Activated CD4-positive, alpha-beta memory T cell treated with anti-CD3 and anti-CD28 coated beads for 36 hours (primary cell): ENCODE data around the gene UGT1A7. TPM values are rescaled to one million over a fixed set of nuclear protein-coding genes. Genes with fewer than 3 reads are reported as not detected.

Experiments used
- CTCF ChIA-PET: fragments of 350-600 bp; sonication (Branson Sonifier 250); formaldehyde crosslinking; loops from one replicate; lab custom pipeline; 2021; ENCODE audit warnings: antibody characterized with exemption, inconsistent platforms; lab: Charles Lee
- POLR2A ChIA-PET: fragments of 350-600 bp; sonication (Branson Sonifier 250); formaldehyde crosslinking; loops from one replicate; lab custom pipeline; 2021; ENCODE audit warnings: antibody characterized with exemption; lab: Charles Lee
- DNase-seq: peaks from one replicate; pipeline ENCODE4 v3.0.0-alpha.2; 2020
- H3K27ac Mint-ChIP-seq: one replicate; pipeline ENCODE4 v1.8.0; 2021; ENCODE audit warnings: mixed read lengths
- H3K27me3 Mint-ChIP-seq: one replicate; pipeline ENCODE4 v1.8.0; 2021; ENCODE audit warnings: mixed read lengths
- H3K36me3 Mint-ChIP-seq: one replicate; pipeline ENCODE4 v1.8.0; 2021; ENCODE audit warnings: mixed read lengths
- H3K4me1 Mint-ChIP-seq: one replicate; pipeline ENCODE4 v1.8.0; 2021; ENCODE audit warnings: low read depth, mixed read lengths
- H3K4me3 Mint-ChIP-seq: one replicate; pipeline ENCODE4 v1.8.0; 2021; ENCODE audit warnings: mild to moderate bottlenecking, mixed read lengths
- H3K9me3 Mint-ChIP-seq: one replicate; pipeline ENCODE4 v1.8.0; 2021; ENCODE audit warnings: mixed read lengths
- intact Hi-C: fragments of 100-400 bp; cut with micrococcal nuclease; formaldehyde crosslinking; loops from one replicate; pipeline ENCODE4 v1.15.1; 2023
- total RNA-seq, 2 experiments: library from RNA; stranded (reverse); gene quantifications; one replicate each; pipeline ENCODE4 v1.2.3, GENCODE V29; 2021

UGT1A7 gene
- total RNA-seq, 2 experiments from 2014 or later: not detected

- no peaks in the 10 kb centered on the region for H3K27me3 Mint-ChIP-seq
- H3K27ac Mint-ChIP-seq: no peak overlapping the region
- peak; percentile 1 for DNase-seq
- H3K9me3 Mint-ChIP-seq: no peaks in the 10 kb centered on the region
- H3K4me3 Mint-ChIP-seq: no peak overlapping the region
- ChIA-PET POLR2A (no interaction called here), CTCF (no interaction called here)
- H3K4me1 Mint-ChIP-seq: no peaks in the 10 kb centered on the region
- H3K36me3 Mint-ChIP-seq: no peaks in the 10 kb centered on the region
- intact Hi-C loops: no loop called here
Measured at GRCh38 chr2:233798335-233799086, 116.8 kb downstream of the UGT1A7 start.

DNA sequence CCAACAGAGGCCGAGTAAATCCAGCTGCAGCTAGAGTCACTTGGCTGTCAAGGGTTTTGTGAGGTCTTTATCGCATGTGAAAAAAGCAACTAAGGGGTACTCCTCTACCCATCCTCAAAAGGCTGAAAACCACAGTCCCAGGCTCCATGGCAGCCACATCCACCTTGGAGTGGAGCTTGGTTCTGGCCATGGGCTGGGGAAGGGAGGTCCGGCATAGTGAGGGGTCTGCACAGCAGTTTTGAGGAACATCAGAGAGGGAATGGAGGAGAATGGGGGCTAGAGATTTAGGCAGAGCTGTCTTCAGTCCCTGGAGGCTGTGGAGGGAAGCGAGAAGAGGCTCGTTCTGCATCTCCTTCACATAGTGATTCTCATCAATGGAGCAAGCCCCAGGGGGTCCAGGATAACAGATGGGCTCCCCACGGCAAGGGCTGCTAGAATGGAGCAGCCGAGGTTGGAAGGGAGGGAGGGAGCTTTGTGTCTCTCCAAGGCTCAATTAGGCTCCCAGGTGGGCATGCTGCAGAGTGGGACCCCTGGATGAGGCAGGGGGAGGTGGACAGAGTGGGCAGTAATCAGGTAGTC lies 117.5 kb downstream of the UGT1A7 start:
- no peak overlapping the region for H3K4me3 Mint-ChIP-seq
- no peak for DNase-seq
- no peaks in the 10 kb centered on the region for H3K4me1 Mint-ChIP-seq
- no peak overlapping the region for H3K27ac Mint-ChIP-seq
- ChIA-PET POLR2A (no interaction called here), CTCF (no interaction called here)
- H3K9me3 Mint-ChIP-seq: no peaks in the 10 kb centered on the region
- H3K36me3 Mint-ChIP-seq: no peaks in the 10 kb centered on the region
- intact Hi-C loops: no loop called here
- H3K27me3 Mint-ChIP-seq: peaks cover under 1% of the 10 kb centered on the region

DNA sequence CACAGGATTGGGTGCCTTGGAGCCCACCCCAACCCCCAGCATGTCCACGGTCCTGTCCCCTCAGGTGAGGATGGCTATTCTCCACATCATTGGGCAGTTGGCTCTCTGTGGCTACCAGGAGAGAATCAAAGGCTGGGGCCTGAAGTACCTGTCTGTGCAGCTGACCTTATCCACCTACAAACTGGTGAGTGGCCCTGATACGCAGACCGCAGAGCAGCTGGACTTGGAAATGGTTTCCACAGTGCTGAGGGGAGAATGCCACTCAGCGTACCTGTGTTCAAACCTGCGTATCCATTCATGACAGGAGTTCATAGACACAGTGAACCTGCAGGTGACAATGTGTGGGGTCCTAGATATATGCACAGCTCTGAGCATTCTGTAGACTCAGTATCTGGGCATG lies 118.0 kb downstream of the UGT1A7 start:
- H3K4me1 Mint-ChIP-seq: no peaks in the 10 kb centered on the region
- ChIA-PET CTCF (no interaction called here), POLR2A (no interaction called here)
- peaks cover 2% of the 10 kb centered on the region for H3K27me3 Mint-ChIP-seq
- no peak overlapping the region for H3K4me3 Mint-ChIP-seq
- peak; percentile 4 for DNase-seq
- H3K9me3 Mint-ChIP-seq: no peaks in the 10 kb centered on the region
- no peaks in the 10 kb centered on the region for H3K36me3 Mint-ChIP-seq
- intact Hi-C loops: no loop called here
- no peak overlapping the region for H3K27ac Mint-ChIP-seq

DNA sequence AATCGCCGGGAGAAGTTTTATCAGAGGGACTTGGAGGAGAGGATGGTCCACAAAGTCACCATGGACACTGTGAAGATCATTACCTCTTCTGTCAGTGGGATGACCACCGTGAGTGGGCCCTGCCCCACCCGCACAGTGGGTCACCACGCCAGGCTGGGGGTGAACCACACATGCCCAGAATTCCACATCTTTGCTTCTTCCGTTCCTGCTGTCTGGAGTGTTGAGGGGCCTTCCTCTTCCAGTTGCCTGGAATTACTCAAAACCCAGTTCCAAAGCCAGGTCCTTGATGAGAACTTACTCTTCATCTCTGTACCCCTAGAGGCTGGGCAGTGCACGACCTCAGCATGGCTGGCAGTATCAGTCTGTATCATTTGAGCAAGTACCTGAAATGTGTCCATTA lies 118.5 kb downstream of the UGT1A7 start:
- ChIA-PET CTCF (no interaction called here), POLR2A (no interaction called here)
- Mint-ChIP-seq H3K27ac (no peak overlapping the region), H3K9me3 (no peaks in the 10 kb centered on the region), H3K4me3 (no peak overlapping the region), H3K36me3 (no peaks in the 10 kb centered on the region), H3K4me1 (no peaks in the 10 kb centered on the region), H3K27me3 (peaks cover 2% of the 10 kb centered on the region)
- intact Hi-C loops: no loop called here
- no peak for DNase-seq

DNA sequence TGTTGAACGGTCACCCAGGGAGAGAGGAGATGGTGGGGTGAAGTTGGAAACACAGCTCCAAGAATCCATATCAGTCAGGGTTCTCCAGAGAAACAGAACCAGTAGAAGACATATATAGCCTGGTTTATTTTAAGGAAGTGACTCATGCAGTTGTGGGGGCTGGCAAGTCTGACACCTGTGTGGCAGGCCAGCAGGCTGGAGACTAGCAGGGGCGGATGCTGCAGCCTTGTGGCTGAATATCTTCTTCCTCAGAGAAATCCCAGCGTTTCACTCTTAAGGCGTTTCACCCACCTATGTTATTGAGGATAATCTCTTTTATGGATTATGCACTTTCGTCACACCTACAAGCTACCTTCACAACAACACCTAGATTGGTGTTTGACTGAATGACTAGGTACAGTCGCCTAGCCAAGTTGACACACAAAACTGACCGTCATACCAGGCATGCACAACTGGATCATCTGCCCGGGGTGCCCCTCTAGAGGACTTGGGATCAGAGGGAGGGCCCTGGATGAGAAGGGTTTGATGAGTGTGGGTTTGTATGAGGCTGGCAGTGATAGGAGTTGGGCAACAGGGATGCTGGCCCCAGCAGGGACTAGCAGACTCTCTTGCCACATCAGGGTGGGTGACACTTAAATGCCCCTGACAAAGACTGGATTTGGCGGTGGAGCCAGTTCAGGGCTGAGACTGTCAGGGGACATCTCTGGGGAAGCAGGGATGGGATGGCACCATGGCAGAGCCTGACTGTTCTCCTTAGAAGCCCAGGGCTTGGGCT lies 119.8 kb downstream of the UGT1A7 start:
- no peak overlapping the region for H3K27ac Mint-ChIP-seq
- no peaks in the 10 kb centered on the region for H3K36me3 Mint-ChIP-seq
- POLR2A ChIA-PET: no interaction called here
- CTCF ChIA-PET: no interaction called here
- DNase-seq: peak; percentile 25
- no peaks in the 10 kb centered on the region for H3K9me3 Mint-ChIP-seq
- intact Hi-C loops: no loop called here
- H3K4me1 Mint-ChIP-seq: no peaks in the 10 kb centered on the region
- no peak overlapping the region for H3K4me3 Mint-ChIP-seq
- peaks cover 2% of the 10 kb centered on the region for H3K27me3 Mint-ChIP-seq

DNA sequence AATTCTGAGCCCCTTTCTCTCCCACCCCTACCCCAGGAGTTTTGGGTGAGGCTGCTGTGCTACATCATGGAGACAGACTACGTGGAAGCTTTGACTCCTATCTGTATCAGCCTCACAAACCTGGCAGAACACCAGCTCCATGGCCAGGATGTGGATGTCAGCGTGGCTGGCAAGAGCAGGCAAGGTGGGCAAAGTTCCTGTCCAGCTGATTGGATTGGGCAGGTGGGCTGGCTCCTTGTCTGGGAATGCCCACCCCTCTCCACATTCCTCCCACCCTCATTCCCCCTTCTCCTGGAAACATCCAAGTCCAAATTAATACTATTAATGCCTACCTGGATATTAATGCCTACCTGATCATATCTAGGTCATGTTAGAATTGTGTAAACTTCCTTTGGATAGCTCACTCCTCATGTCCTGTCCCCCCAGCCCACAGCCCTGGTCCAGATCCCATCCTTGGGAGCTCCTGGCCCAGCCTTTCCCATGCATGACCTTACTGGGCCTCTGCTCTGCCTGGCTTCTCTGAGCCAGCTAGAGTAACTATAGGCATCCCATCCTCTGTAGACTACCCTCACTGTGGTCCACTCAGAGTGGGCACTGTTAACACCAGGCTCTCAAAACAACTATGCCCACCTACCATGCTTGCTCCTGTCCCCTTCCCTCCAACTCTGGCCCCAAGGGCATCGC lies 120.6 kb downstream of the UGT1A7 start:
- peak; percentile 3 for DNase-seq
- no peaks in the 10 kb centered on the region for H3K9me3 Mint-ChIP-seq
- peaks cover 2% of the 10 kb centered on the region for H3K27me3 Mint-ChIP-seq
- ChIA-PET CTCF (no interaction called here), POLR2A (no interaction called here)
- intact Hi-C loops: no loop called here
- H3K36me3 Mint-ChIP-seq: no peaks in the 10 kb centered on the region
- H3K27ac Mint-ChIP-seq: no peak overlapping the region
- H3K4me3 Mint-ChIP-seq: no peak overlapping the region
- H3K4me1 Mint-ChIP-seq: no peaks in the 10 kb centered on the region

GRCh38 chr2:233803292-233803911 lies 121.7 kb downstream of the UGT1A7 start:
- no peaks in the 10 kb centered on the region for H3K4me1 Mint-ChIP-seq
- no peak overlapping the region for H3K4me3 Mint-ChIP-seq
- POLR2A ChIA-PET: no interaction called here
- no peak overlapping the region for H3K27ac Mint-ChIP-seq
- CTCF ChIA-PET: no interaction called here
- H3K36me3 Mint-ChIP-seq: no peaks in the 10 kb centered on the region
- intact Hi-C loops: no loop called here
- H3K9me3 Mint-ChIP-seq: no peaks in the 10 kb centered on the region
- H3K27me3 Mint-ChIP-seq: peaks cover 2% of the 10 kb centered on the region
- peak; percentile 1 for DNase-seq

- no peak for DNase-seq
- ChIA-PET CTCF (no interaction called here), POLR2A (no interaction called here)
- Mint-ChIP-seq H3K9me3 (no peaks in the 10 kb centered on the region), H3K27me3 (peaks cover 2% of the 10 kb centered on the region), H3K4me1 (no peaks in the 10 kb centered on the region), H3K36me3 (no peaks in the 10 kb centered on the region), H3K27ac (no peak overlapping the region), H3K4me3 (no peak overlapping the region)
- intact Hi-C loops: no loop called here
Measured at GRCh38 chr2:233803994-233804393, 122.3 kb downstream of the UGT1A7 start.

- DNase-seq: peak; percentile 4
- H3K4me3 Mint-ChIP-seq: no peak overlapping the region
- CTCF ChIA-PET: no interaction called here
- no peak overlapping the region for H3K27ac Mint-ChIP-seq
- H3K4me1 Mint-ChIP-seq: no peaks in the 10 kb centered on the region
- peaks cover 8% of the 10 kb centered on the region for H3K27me3 Mint-ChIP-seq
- POLR2A ChIA-PET: no interaction called here
- H3K9me3 Mint-ChIP-seq: no peaks in the 10 kb centered on the region
- H3K36me3 Mint-ChIP-seq: no peaks in the 10 kb centered on the region
- intact Hi-C loops: no loop called here
Measured at GRCh38 chr2:233807215-233807865, 125.6 kb downstream of the UGT1A7 start.

DNA sequence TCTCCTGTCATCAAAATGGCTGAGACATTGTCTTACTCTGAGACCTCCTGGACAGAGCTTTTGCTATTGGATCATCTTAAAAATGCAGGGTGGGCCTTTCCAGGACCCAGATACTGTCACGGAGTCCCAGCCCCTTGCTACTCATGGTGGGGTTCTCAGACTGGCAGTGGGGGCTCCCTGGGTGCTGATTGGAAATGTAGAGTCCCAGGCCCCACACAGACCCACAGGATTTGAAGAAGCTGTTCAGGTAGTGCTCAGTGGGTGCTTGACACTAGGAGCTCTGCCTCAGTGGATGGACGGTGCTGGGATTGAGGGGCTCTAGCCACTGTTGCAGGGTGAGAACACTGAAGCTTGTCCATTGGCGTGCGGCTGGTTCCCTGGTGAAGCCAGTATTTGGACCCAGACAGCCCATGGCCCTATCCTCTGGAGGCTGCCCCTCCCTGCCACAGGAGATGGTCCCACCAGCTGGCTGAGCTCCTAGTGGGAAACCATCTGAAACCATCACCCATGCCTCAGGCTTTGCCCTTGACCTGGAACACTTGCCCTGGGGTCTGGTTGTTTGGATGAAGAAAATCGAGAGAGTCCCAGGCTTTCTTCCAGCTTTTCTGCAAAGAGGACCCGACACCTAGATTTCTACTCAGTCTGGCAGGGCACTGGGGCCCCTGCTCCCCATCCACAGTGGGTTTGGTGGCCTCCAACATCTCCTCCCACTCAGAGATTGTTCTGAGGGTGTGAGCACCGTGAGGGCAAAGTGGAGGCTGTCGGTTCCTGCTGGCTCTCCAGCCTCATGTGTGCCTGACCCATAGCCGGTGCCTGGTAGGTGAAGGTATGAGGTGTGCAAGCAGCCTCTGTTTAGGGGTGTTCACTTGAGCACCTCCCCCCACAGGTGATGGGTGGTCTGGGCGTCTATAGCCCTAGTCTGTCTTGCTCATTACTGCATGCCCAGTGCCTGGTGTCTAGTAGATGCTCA lies 126.5 kb downstream of the UGT1A7 start:
- ChIA-PET POLR2A (no interaction called here), CTCF (no interaction called here)
- Mint-ChIP-seq H3K4me1 (no peaks in the 10 kb centered on the region), H3K27ac (no peak overlapping the region), H3K9me3 (no peaks in the 10 kb centered on the region), H3K36me3 (no peaks in the 10 kb centered on the region), H3K4me3 (no peak overlapping the region), H3K27me3 (peaks cover 8% of the 10 kb centered on the region)
- peak; percentile 3 for DNase-seq
- intact Hi-C loops: no loop called here

GRCh38 chr2:233810385-233810784 lies 128.7 kb downstream of the UGT1A7 start:
- peaks cover 6% of the 10 kb centered on the region for H3K27me3 Mint-ChIP-seq
- H3K4me3 Mint-ChIP-seq: no peak overlapping the region
- ChIA-PET CTCF (no interaction called here), POLR2A (no interaction called here)
- no peaks in the 10 kb centered on the region for H3K4me1 Mint-ChIP-seq
- DNase-seq: peak; percentile 3
- intact Hi-C loops: no loop called here
- no peaks in the 10 kb centered on the region for H3K36me3 Mint-ChIP-seq
- H3K27ac Mint-ChIP-seq: no peak overlapping the region
- H3K9me3 Mint-ChIP-seq: no peaks in the 10 kb centered on the region
